CD4-positive, alpha-beta T cell treated with Interleukin-21 for 1 hour (primary cell): Measurements from ENCODE around the gene RFLNA.
"Not testable (repeated sequence)": the region's sequence is repeated elsewhere in the genome, so short reads cannot be mapped to it uniquely, and the experiment has no call there.

ENCODE experiments used
- DNase-seq: peaks from one replicate; pipeline ENCODE4 v3.0.0-alpha.2; 2020

The RFLNA gene

GRCh38 chr12:124283326-124283725, 11.6 kb upstream of the RFLNA start:
- DNase-seq: no peak

GRCh38 chr12:124284368-124284767, 10.5 kb upstream of the RFLNA start:
- DNase-seq: no peak

GRCh38 chr12:124286414-124286813, 8.5 kb upstream of the RFLNA start:
- DNase-seq: no peak

GRCh38 chr12:124286971-124287370, 7.9 kb upstream of the RFLNA start:
- DNase-seq: no peak

- no peak for DNase-seq
Observed at GRCh38 chr12:124289634-124290600, 5.0 kb upstream of the RFLNA start.

GRCh38 chr12:124292385-124292784, 2.5 kb upstream of the RFLNA start:
- no peak for DNase-seq

GRCh38 chr12:124293286-124294003, 1.4 kb upstream of the RFLNA start:
- DNase-seq: no peak

- no peak for DNase-seq
Observed at GRCh38 chr12:124295431-124296058, 652 bp downstream of the RFLNA start.

- no peak for DNase-seq
Observed at GRCh38 chr12:124296295-124296915, 1.5 kb downstream of the RFLNA start.

GRCh38 chr12:124296916-124297351, 2.0 kb downstream of the RFLNA start:
- no peak for DNase-seq

- no peak for DNase-seq
Observed at GRCh38 chr12:124297389-124297788, 2.5 kb downstream of the RFLNA start.

- DNase-seq: no peak
Observed at GRCh38 chr12:124297856-124298255, 3.0 kb downstream of the RFLNA start.

GRCh38 chr12:124298685-124299410, 4.0 kb downstream of the RFLNA start:
- DNase-seq: no peak

GRCh38 chr12:124299628-124300388, 4.9 kb downstream of the RFLNA start:
- DNase-seq: no peak

- not testable (repeated sequence) for DNase-seq
Observed at GRCh38 chr12:124300657-124301056, 5.8 kb downstream of the RFLNA start.

GRCh38 chr12:124301084-124301654, 6.3 kb downstream of the RFLNA start:
- no peak for DNase-seq

GRCh38 chr12:124302241-124302806, 7.4 kb downstream of the RFLNA start:
- DNase-seq: no peak

GRCh38 chr12:124302807-124303578, 8.1 kb downstream of the RFLNA start:
- no peak for DNase-seq

- no peak for DNase-seq
Observed at GRCh38 chr12:124303579-124304313, 8.9 kb downstream of the RFLNA start.
